ENCODE data around the gene GALNT10. TPM values are rescaled to one million over a fixed set of nuclear protein-coding genes. Genes with fewer than 3 reads are reported as not detected.
A peak's percentile ranks its signal among the peaks of the same experiment; 100 is the strongest.

The GALNT10 gene
- polyA plus RNA-seq, 2 of the 4 experiments (the other 2 are of a cell fraction) = 110 to 156 TPM

DNA sequence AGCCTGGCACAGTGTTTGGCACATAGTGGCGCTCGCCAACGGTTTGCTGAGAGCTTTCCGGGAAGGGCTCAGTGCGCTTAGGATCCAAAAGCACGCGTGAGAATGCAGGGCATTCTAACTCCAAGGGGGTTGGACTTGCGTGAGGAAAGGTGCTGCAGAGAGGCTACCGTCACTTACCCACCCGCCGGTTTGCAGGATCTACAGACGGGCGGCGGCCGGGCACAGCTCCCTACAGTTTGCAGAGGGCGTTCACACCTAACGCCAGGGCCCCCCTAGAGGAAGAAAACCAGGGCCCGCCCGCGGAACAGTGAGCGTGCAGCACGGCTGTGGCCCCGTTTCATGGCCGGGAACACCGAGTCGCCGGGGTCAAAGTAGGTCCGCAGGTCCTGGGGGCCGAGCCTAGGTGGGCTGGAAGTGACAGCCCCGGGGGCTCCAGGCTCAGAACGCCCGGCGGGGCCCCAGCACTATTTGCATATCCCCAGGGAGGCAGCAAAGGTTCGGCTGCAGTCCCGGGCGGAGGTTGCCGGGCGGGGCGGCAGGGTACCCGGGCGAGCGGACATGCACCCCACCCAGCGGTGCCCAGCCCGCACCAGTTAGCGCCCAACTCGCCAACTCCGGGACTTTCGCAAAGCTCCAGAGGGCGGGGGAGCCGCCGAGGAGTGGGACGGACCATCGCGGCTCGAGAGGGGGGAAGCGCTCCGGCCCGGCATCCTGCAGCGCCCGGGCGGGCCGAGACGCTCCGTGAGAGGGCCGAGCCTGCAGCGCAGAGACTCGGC, 526 bp upstream of the GALNT10 start (continued):
- TF ChIP-seq FOXS1 (CRISPR knock-in tag; IDR thresholded peaks at IDR 0.05) = no peak
- TF ChIP-seq, protein P1, sequence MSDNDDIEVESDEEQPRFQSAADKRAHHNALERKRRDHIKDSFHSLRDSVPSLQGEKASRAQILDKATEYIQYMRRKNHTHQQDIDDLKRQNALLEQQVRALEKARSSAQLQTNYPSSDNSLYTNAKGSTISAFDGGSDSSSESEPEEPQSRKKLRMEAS (IDR thresholded peaks at IDR 0.05) = peak; percentile 85
- no peak for TF ChIP-seq POLR2AphosphoS2 (conservative IDR thresholded peaks at IDR 0.05; ENCODE audit: low read length)
- no peak for TF ChIP-seq TP53 (CRISPR knock-in tag; IDR thresholded peaks at IDR 0.05)
- TF ChIP-seq, protein P2, sequence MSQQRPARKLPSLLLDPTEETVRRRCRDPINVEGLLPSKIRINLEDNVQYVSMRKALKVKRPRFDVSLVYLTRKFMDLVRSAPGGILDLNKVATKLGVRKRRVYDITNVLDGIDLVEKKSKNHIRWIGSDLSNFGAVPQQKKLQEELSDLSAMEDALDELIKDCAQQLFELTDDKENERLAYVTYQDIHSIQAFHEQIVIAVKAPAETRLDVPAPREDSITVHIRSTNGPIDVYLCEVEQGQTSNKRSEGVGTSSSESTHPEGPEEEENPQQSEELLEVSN (IDR thresholded peaks at IDR 0.05; ENCODE audit: borderline replicate concordance, low read depth) = peak; percentile 68; the same call in 1 of the 2 replicates
- TF ChIP-seq HOXA7 (CRISPR knock-in tag; IDR thresholded peaks at IDR 0.05) = no peak
- peak in 1 of 2 experiments; percentile 72; a peak in 2 of 4 replicates for TF ChIP-seq CEBPB (IDR thresholded peaks at IDR 0.05)
- no peak for TF ChIP-seq FOSB (CRISPR knock-in tag; IDR thresholded peaks at IDR 0.05)
- TF ChIP-seq NFE2L2 (conservative IDR thresholded peaks at IDR 0.05; ENCODE audit: low read length) = no peak
- no peak for TF ChIP-seq RNF2 (IDR thresholded peaks at IDR 0.05; ENCODE audit: borderline replicate concordance, low read depth)
- TF ChIP-seq, protein P3, sequence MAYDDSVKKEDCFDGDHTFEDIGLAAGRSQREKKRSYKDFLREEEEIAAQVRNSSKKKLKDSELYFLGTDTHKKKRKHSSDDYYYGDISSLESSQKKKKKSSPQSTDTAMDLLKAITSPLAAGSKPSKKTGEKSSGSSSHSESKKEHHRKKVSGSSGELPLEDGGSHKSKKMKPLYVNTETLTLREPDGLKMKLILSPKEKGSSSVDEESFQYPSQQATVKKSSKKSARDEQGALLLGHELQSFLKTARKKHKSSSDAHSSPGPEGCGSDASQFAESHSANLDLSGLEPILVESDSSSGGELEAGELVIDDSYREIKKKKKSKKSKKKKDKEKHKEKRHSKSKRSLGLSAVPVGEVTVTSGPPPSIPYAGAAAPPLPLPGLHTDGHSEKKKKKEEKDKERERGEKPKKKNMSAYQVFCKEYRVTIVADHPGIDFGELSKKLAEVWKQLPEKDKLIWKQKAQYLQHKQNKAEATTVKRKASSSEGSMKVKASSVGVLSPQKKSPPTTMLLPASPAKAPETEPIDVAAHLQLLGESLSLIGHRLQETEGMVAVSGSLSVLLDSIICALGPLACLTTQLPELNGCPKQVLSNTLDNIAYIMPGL (CRISPR knock-in tag; IDR thresholded peaks at IDR 0.05; ENCODE audit: borderline replicate concordance) = peak; percentile 77; the same call in 1 of the 2 replicates
- no peak for TF ChIP-seq EP300 (IDR thresholded peaks at IDR 0.05)
- no peak for TF ChIP-seq EHMT2 (IDR thresholded peaks at IDR 0.05; ENCODE audit: low read depth)
- peak; percentile 37; the same call in 1 of the 2 replicates for TF ChIP-seq GATA3 (IDR thresholded peaks at IDR 0.05; ENCODE audit: borderline replicate concordance)
- TF ChIP-seq PHF8 (IDR thresholded peaks at IDR 0.05; ENCODE audit: borderline replicate concordance, low read depth) = peak; percentile 60; the same call in 1 of the 2 replicates
- no peak for TF ChIP-seq ZC3H11A (IDR thresholded peaks at IDR 0.05)
- peak; percentile 54; the same call in 1 of the 2 replicates for TF ChIP-seq KDM1A (IDR thresholded peaks at IDR 0.05; ENCODE audit: low read depth)
- TF ChIP-seq JUN (IDR thresholded peaks at IDR 0.05) = peak in 1 of 2 experiments; percentile 81; a peak in 3 of 5 replicates
- TF ChIP-seq ZNF302 (CRISPR knock-in tag; IDR thresholded peaks at IDR 0.05) = no peak
- TF ChIP-seq ZSCAN20 (CRISPR knock-in tag; IDR thresholded peaks at IDR 0.05) = no peak
- no peak for TF ChIP-seq CHD4 (IDR thresholded peaks at IDR 0.05; ENCODE audit: borderline replicate concordance)
- TF ChIP-seq, protein P4, sequence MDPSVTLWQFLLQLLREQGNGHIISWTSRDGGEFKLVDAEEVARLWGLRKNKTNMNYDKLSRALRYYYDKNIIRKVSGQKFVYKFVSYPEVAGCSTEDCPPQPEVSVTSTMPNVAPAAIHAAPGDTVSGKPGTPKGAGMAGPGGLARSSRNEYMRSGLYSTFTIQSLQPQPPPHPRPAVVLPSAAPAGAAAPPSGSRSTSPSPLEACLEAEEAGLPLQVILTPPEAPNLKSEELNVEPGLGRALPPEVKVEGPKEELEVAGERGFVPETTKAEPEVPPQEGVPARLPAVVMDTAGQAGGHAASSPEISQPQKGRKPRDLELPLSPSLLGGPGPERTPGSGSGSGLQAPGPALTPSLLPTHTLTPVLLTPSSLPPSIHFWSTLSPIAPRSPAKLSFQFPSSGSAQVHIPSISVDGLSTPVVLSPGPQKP (IDR thresholded peaks at IDR 0.05; ENCODE audit: low read depth, low read length) = no peak
- TF ChIP-seq RFX5 (IDR thresholded peaks at IDR 0.05) = no peak
- TF ChIP-seq CHD2 (IDR thresholded peaks at IDR 0.05; ENCODE audit: low read length, partially characterized antibody) = no peak
- no peak for TF ChIP-seq HOXB13 (CRISPR knock-in tag; IDR thresholded peaks at IDR 0.05; ENCODE audit: low read depth)
- no peak for TF ChIP-seq CBX8 (IDR thresholded peaks at IDR 0.05)
